H1 (cell line): Measurements from ENCODE around the gene CDX2. TPM values are rescaled to one million over a fixed set of nuclear protein-coding genes. Genes with fewer than 3 reads are reported as not detected.

Experiments used
- CTCF ChIA-PET: fragments of 300-600 bp; sonication (Branson Sonifier 250); formaldehyde crosslinking; loops from one replicate; lab custom pipeline; 2021; ENCODE audit not compliant: partially characterized antibody; lab: Charles Lee
- POLR2A ChIA-PET: fragments of 300-600 bp; sonication (Branson Sonifier 250); formaldehyde crosslinking; loops from one replicate; lab custom pipeline; 2021; ENCODE audit warnings: inconsistent platforms; ENCODE audit not compliant: partially characterized antibody; lab: Charles Lee
- DNase-seq, 2 experiments: peaks; one replicate each; pipeline versions ENCODE4 v3.0.0 to v3.0.0-alpha.2; 2010 to 2022; ENCODE audit warnings: low spot score in 2 of 2, low read depth in 1 of 2, mixed read lengths in 1 of 2
- FAIRE-seq: peaks from 2 replicates; lab custom pipeline; 2011; peaks lifted over from hg19 to GRCh38; lab: Jason Lieb, UNC
- H2AFZ ChIP-seq: 2 replicates; pipeline ENCODE4 v1.8.1; 2012; ENCODE audit warnings: low read length, inconsistent platforms
- H2AK5ac ChIP-seq: 2 replicates; pipeline ENCODE4 v1.6.1; 2013; ENCODE audit warnings: low read depth, low read length
- H2BK120ac ChIP-seq: replicated peaks from 2 replicates; pipeline ENCODE3; 2013; ENCODE audit warnings: low read depth, low read length, inconsistent platforms
- H2BK12ac ChIP-seq: 2 replicates; pipeline ENCODE4 v1.6.1; 2013; ENCODE audit warnings: low read depth, low read length
- H2BK15ac ChIP-seq: 2 replicates; pipeline ENCODE4 v1.6.1; 2013; ENCODE audit warnings: low read length
- H2BK20ac ChIP-seq: 2 replicates; pipeline ENCODE4 v1.6.1; 2013; ENCODE audit warnings: low read length
- H2BK5ac ChIP-seq: 2 replicates; pipeline ENCODE4 v1.6.1; 2013; ENCODE audit warnings: low read depth, low read length
- H3K14ac ChIP-seq: 2 replicates; pipeline ENCODE4 v1.6.1; 2013; ENCODE audit warnings: inconsistent platforms; ENCODE audit not compliant: insufficient read length
- H3K18ac ChIP-seq: 2 replicates; pipeline ENCODE4 v1.6.1; 2013; ENCODE audit warnings: low read length; ENCODE audit errors: extremely low read depth
- H3K23ac ChIP-seq: 2 replicates; pipeline ENCODE4 v1.6.1; 2013; ENCODE audit warnings: inconsistent platforms; ENCODE audit not compliant: insufficient read length
- H3K23me2 ChIP-seq: 2 replicates; pipeline ENCODE4 v1.6.1; 2013; ENCODE audit warnings: low read depth, low read length
- H3K27ac ChIP-seq: 2 replicates; pipeline ENCODE4 v1.6.1; 2011; ENCODE audit warnings: low read depth, low read length, inconsistent platforms
- H3K27me3 ChIP-seq, 4 experiments: replicated peaks in 1 of 4; 1 replicate in 1 of 4; 2 replicates in 3 of 4; pipeline versions ENCODE4 v1.6.1 to v1.8.1; 2011 to 2013; ENCODE audit warnings: low read length in 3 of 4, mild to moderate bottlenecking in 3 of 4, inconsistent platforms in 2 of 4, mixed read lengths in 2 of 4, moderate library complexity in 1 of 4; ENCODE audit not compliant: control insufficient read depth in 3 of 4, insufficient read depth in 3 of 4; ENCODE audit errors: extremely low read depth in 1 of 4
- H3K36me3 ChIP-seq, 4 experiments: 2 replicates each; pipeline versions ENCODE4 v1.6.1 to v1.8.1; 2011 to 2013; ENCODE audit warnings: mild to moderate bottlenecking in 4 of 4, low read length in 3 of 4, moderate library complexity in 2 of 4, control low read depth in 1 of 4, inconsistent platforms in 1 of 4; ENCODE audit not compliant: insufficient read depth in 4 of 4, control insufficient read depth in 2 of 4
- H3K4ac ChIP-seq: replicated peaks from 2 replicates; pipeline ENCODE3; 2013; ENCODE audit warnings: low read length, low read depth, mixed read lengths, inconsistent platforms; ENCODE audit not compliant: insufficient read length
- H3K4me1 ChIP-seq, 4 experiments: replicated peaks in 1 of 4; 1 replicate in 1 of 4; 2 replicates in 3 of 4; pipeline versions ENCODE4 v1.6.1 to v1.8.1; 2011 to 2013; ENCODE audit warnings: low read length in 3 of 4, inconsistent platforms in 2 of 4, mixed read lengths in 1 of 4; ENCODE audit not compliant: insufficient read depth in 4 of 4, control insufficient read depth in 3 of 4
- H3K4me2 ChIP-seq, 2 experiments: 2 replicates each; pipeline versions ENCODE4 v1.6.1 to v1.8.1; 2011 to 2013; ENCODE audit warnings: low read depth in 2 of 2, low read length in 2 of 2, control low read depth in 1 of 2, inconsistent platforms in 1 of 2, mild to moderate bottlenecking in 1 of 2; ENCODE audit not compliant: insufficient read depth in 1 of 2
- H3K4me3 ChIP-seq, 4 experiments: fragments of 200-600, 300-600 bp in 1 of 4; sonication (generic), shearing (Covaris generic), sonication (Bioruptor Twin) in 1 of 4; 2 replicates each; pipeline versions ENCODE4 v1.5.1 to v1.8.1; 2011 to 2016; ENCODE audit warnings: low read length in 4 of 4, low read depth in 3 of 4, control low read depth in 2 of 4, inconsistent platforms in 2 of 4, mild to moderate bottlenecking in 2 of 4, mixed read lengths in 1 of 4, moderate library complexity in 1 of 4; ENCODE audit not compliant: insufficient read depth in 2 of 4; ENCODE audit errors: extremely low read depth in 1 of 4
- H3K56ac ChIP-seq: replicated peaks from 2 replicates; pipeline ENCODE3; 2013; ENCODE audit warnings: low read depth, mild to moderate bottlenecking, mixed read lengths, low read length, inconsistent platforms; ENCODE audit not compliant: insufficient read length
- H3K79me1 ChIP-seq: 2 replicates; pipeline ENCODE4 v1.6.1; 2013; ENCODE audit warnings: low read depth, low read length, control low read depth
- H3K79me2 ChIP-seq, 2 experiments: 2 replicates each; pipeline versions ENCODE4 v1.6.1 to v1.8.1; 2012 to 2013; ENCODE audit warnings: low read length in 2 of 2, mild to moderate bottlenecking in 2 of 2, inconsistent platforms in 1 of 2; ENCODE audit not compliant: insufficient read depth in 2 of 2, control insufficient read depth in 1 of 2
- H3K9ac ChIP-seq, 4 experiments: replicated peaks in 1 of 4; 1 replicate in 1 of 4; 2 replicates in 3 of 4; pipeline versions ENCODE4 v1.6.1 to v1.8.1; 2011 to 2013; ENCODE audit warnings: low read depth in 3 of 4, low read length in 3 of 4, control low read depth in 2 of 4, mild to moderate bottlenecking in 2 of 4, moderate library complexity in 2 of 4, inconsistent platforms in 1 of 4; ENCODE audit errors: extremely low read depth in 1 of 4
- H3K9me3 ChIP-seq, 2 experiments: 2 replicates each; pipeline versions ENCODE4 v1.6.1 to v1.8.1; 2012 to 2013; ENCODE audit warnings: mild to moderate bottlenecking in 2 of 2, moderate library complexity in 2 of 2, control low read depth in 1 of 2, inconsistent platforms in 1 of 2, low read depth in 1 of 2, low read length in 1 of 2, mixed read lengths in 1 of 2; ENCODE audit not compliant: insufficient read depth in 2 of 2
- H4K20me1 ChIP-seq, 2 experiments: replicated peaks in 1 of 2; 2 replicates each; pipeline versions ENCODE3 to v1.8.1; 2011 to 2013; ENCODE audit warnings: inconsistent platforms in 2 of 2, low read length in 2 of 2, mild to moderate bottlenecking in 1 of 2; ENCODE audit not compliant: insufficient read depth in 2 of 2, control insufficient read depth in 1 of 2
- H4K5ac ChIP-seq: 2 replicates; pipeline ENCODE4 v1.6.1; 2013; ENCODE audit warnings: low read length, low read depth, mixed read lengths, inconsistent platforms; ENCODE audit not compliant: insufficient read length
- H4K8ac ChIP-seq: 2 replicates; pipeline ENCODE4 v1.8.0; 2013; ENCODE audit warnings: mild to moderate bottlenecking, moderate library complexity, low read length, inconsistent platforms; ENCODE audit not compliant: insufficient read depth; ENCODE audit errors: extremely low read depth
- H4K91ac ChIP-seq: replicated peaks from 2 replicates; pipeline ENCODE3; 2013; ENCODE audit warnings: low read length, mixed read lengths, inconsistent platforms; ENCODE audit not compliant: insufficient read length
- ATF3 ChIP-seq: IDR thresholded peaks from 2 replicates; pipeline ENCODE4 v1.6.1; 2011; ENCODE audit warnings: low read depth, mild to moderate bottlenecking, low read length; ENCODE audit not compliant: insufficient read depth
- BACH1 ChIP-seq: IDR thresholded peaks from 2 replicates; pipeline ENCODE4 v1.6.1; 2012; ENCODE audit warnings: low read length, improper control_type of control experiment
- CHD1 ChIP-seq: IDR thresholded peaks from 2 replicates; pipeline ENCODE4 v1.6.1; 2012; ENCODE audit warnings: low read depth, low read length, improper control_type of control experiment
- CREB1 ChIP-seq: IDR thresholded peaks from 2 replicates; pipeline ENCODE4 v1.6.1; 2012; ENCODE audit warnings: inconsistent platforms
- FOSL1 ChIP-seq: IDR thresholded peaks from 2 replicates; pipeline ENCODE4 v1.6.1; 2011; ENCODE audit warnings: mild to moderate bottlenecking, low read depth, low read length, moderate library complexity; ENCODE audit not compliant: insufficient read depth
- JUN ChIP-seq: IDR thresholded peaks from 2 replicates; pipeline ENCODE4 v1.6.1; 2011; ENCODE audit warnings: low read depth, mild to moderate bottlenecking, improper control_type of control experiment, low read length
- KDM4A ChIP-seq: IDR thresholded peaks from one replicate; pipeline ENCODE4 v1.7.1; 2012; ENCODE audit warnings: low read depth, mild to moderate bottlenecking, moderate library complexity, low read length, inconsistent platforms; ENCODE audit not compliant: severe bottlenecking
- NANOG ChIP-seq: IDR thresholded peaks from 2 replicates; pipeline ENCODE4 v1.6.1; 2011; ENCODE audit warnings: low read length, low read depth, mild to moderate bottlenecking, inconsistent platforms; ENCODE audit not compliant: insufficient read depth, poor library complexity, severe bottlenecking
- SRF ChIP-seq: IDR thresholded peaks from 2 replicates; pipeline ENCODE4 v1.6.1; 2011; ENCODE audit warnings: mild to moderate bottlenecking, low read depth, low read length, moderate library complexity
- TAF1 ChIP-seq: IDR thresholded peaks from 2 replicates; pipeline ENCODE4 v1.6.1; 2011; ENCODE audit warnings: mild to moderate bottlenecking, low read depth, low read length
- TAF7 ChIP-seq: optimal IDR thresholded peaks from 2 replicates; pipeline ENCODE3; 2011; ENCODE audit warnings: low read depth, mild to moderate bottlenecking, inconsistent platforms, low read length, moderate library complexity, borderline replicate concordance
- WGBS, 2 experiments: shearing (Covaris generic) in 1 of 2; methylation state at CpG; one replicate each; pipeline versions ENCODE4 v1.1.6 to v1.1.7; 2013 to 2015; ENCODE audit warnings: low lambda C conversion rate in 2 of 2, mixed read lengths in 2 of 2, inconsistent platforms in 1 of 2, low coverage in 1 of 2, missing lambda C conversion rate in 1 of 2; ENCODE audit not compliant: insufficient replicate concordance in 2 of 2, insufficient coverage in 1 of 2, insufficient read length in 1 of 2; ENCODE audit errors: extremely low coverage in 1 of 2, missing lambda C conversion rate in 1 of 2; 5-methylcytosine and 5-hydroxymethylcytosine counted together
- polyA plus RNA-seq, 7 experiments: library from polyadenylated mRNA; depleted of rRNA in 3 of 7; stranded (reverse) in 5 of 7; unstranded in 2 of 7; fragments of >200 nt in 5 of 7; fragments of 200-250 nt in 2 of 7; gene quantifications; 1 replicate in 5 of 7; 2 replicates in 1 of 7; 4 replicates in 1 of 7; pipeline versions ENCODE4 v1.2.1 to v1.2.3, GENCODE V29; 2011 to 2013; ENCODE audit warnings: missing spikeins in 2 of 7, mixed read lengths in 2 of 7
- total RNA-seq: library from RNA; stranded (reverse); fragmentation: NEBNext Ultra II Directional; extraction: Animal tissue kit (Norgen Biotek cat#: 25700); gene quantifications from 2 replicates; pipeline ENCODE4 v1.2.1, GENCODE V29; 2021

CDX2 gene
- total and polyA plus RNA-seq, 2 of the 8 experiments (the other 6 are each of a cell fraction or from before 2014, with no cell fraction given), result 0.09 TPM; not detected in 1

- no peak overlapping the region for H3K56ac ChIP-seq
- H3K14ac ChIP-seq, result no peak overlapping the region
- POLR2A ChIA-PET, result interaction anchor here (1.2 to 5.6 kb wide), 4 partner anchors 12 to 44 kb away, joined by 3 to 31 read pairs (median 6); no protein-coding TSS in a partner anchor
- peak overlapping the region in 1 of 4 experiments; percentile 29; a peak in 2 of 8 replicates for H3K4me3 ChIP-seq
- H3K23ac ChIP-seq, result no peak overlapping the region
- no peak overlapping the region; the same call in 1 of the 2 replicates for H2BK5ac ChIP-seq
- 2% methylated on average over 38 of the region's 45 CpGs; no CpG with 5 or more reads in 1 of the 2 experiments for WGBS, 2 experiments
- H3K18ac ChIP-seq, result no peak overlapping the region
- H3K23me2 ChIP-seq, result peaks cover 5% of the 10 kb centered on the region; the same call in 1 of the 2 replicates
- H2BK120ac ChIP-seq, result no peak overlapping the region
- peaks cover 91 to 100% (median 97%) of the 10 kb centered on the region in 4 experiments for H3K27me3 ChIP-seq
- CTCF ChIA-PET, result interaction anchor here (1.4 to 19.7 kb wide), 7 partner anchors 11 to 144 kb away, joined by 3 to 283 read pairs (median 6); partner anchors contain the start of genes CDX2 and URAD
- H3K27ac ChIP-seq, result no peak overlapping the region
- no peak overlapping the region for H3K4ac ChIP-seq
- no peak overlapping the region for H3K9ac ChIP-seq
- no peak overlapping the region for H2BK12ac ChIP-seq
- H4K8ac ChIP-seq, result no peak overlapping the region
- H2AK5ac ChIP-seq, result no peak overlapping the region
- H3K4me2 ChIP-seq, result peak overlapping the region; percentile 10 to 53; a peak in 3 of 4 replicates
- DNase-seq (peak; percentile 81 to 91), FAIRE-seq (peak; percentile 93)
- no peak overlapping the region for H4K91ac ChIP-seq
- peaks cover 24 to 42% of the 10 kb centered on the region in 2 experiments for H4K20me1 ChIP-seq
- H2BK15ac ChIP-seq, result no peak overlapping the region
- H3K79me2 ChIP-seq, result no peaks in the 10 kb centered on the region
- peaks cover 15 to 57% (median 35%) of the 10 kb centered on the region in 4 experiments for H3K4me1 ChIP-seq
- no peak overlapping the region for H2AFZ ChIP-seq
- H3K9me3 ChIP-seq, result no peaks in the 10 kb centered on the region
- no peak overlapping the region for H4K5ac ChIP-seq
- H3K79me1 ChIP-seq, result no peaks in the 10 kb centered on the region
- H2BK20ac ChIP-seq, result no peak overlapping the region
- peaks cover 0 to 12% (median 0%) of the 10 kb centered on the region in 4 experiments; a peak in 1 of 8 replicates for H3K36me3 ChIP-seq
- TF ChIP-seq NANOG, result peak; percentile 100
- TF ChIP-seq TAF1, result no peak
- no peak for TF ChIP-seq TAF7
- no peak for TF ChIP-seq CHD1
- TF ChIP-seq SRF, result no peak
- TF ChIP-seq FOSL1, result no peak
- no peak for TF ChIP-seq KDM4A
- TF ChIP-seq ATF3, result no peak
- TF ChIP-seq JUN, result no peak
- peak; percentile 71 for TF ChIP-seq BACH1
- TF ChIP-seq CREB1, result no peak
These were observed 3.1 kb downstream of the CDX2 start for GRCh38 chr13:27965740-27966640.
